Measurements from ENCODE around the gene UQCC2. TPM values are rescaled to one million over a fixed set of nuclear protein-coding genes. Genes with fewer than 3 reads are reported as not detected.

Gene UQCC2
- total RNA-seq: 30.0 and 41.0 TPM in 2 replicates

GRCh38 chr6:33711140-33712129, at the start of gene UQCC2:
TSS of gene UQCC2 (minus strand) at chr6:33711700. CDS start at chr6:33711686, 14 bp downstream.

GRCh38 chr6:33746651-33747100, 35.2 kb upstream of the UQCC2 start, which contains the start of gene IP6K3:
TSS of gene IP6K3 (minus strand) at chr6:33746905. CDS start at chr6:33735476, 11,429 bp downstream.

Other genes with a start within 250 kb of the UQCC2 start
- 30.8 and 31.8 TPM in 2 replicates for gene BAK1, start 131.4 kb downstream of the UQCC2 start, total RNA-seq
- 82.5 and 94.1 TPM in 2 replicates for gene ITPR3, start 90.4 kb downstream of the UQCC2 start, total RNA-seq
- not detected in 2 replicates for gene IP6K3, start 35.2 kb upstream of the UQCC2 start, total RNA-seq
- 35.8 and 38.4 TPM in 2 replicates for gene LEMD2, start 77.4 kb upstream of the UQCC2 start, total RNA-seq
- gene MLN, start 92.3 kb upstream of the UQCC2 start, total RNA-seq: not detected in 2 replicates